Colonic mucosa (tissue), 4 donors: Measurements from ENCODE around the gene IFT27. TPM values are rescaled to one million over a fixed set of nuclear protein-coding genes. Genes with fewer than 3 reads are reported as not detected.

Source experiments
- DNase-seq: peaks from one replicate; pipeline ENCODE4 v3.0.0-alpha.2; 2020
- H3K27ac ChIP-seq: fragments of 200-600 bp; one replicate; pipeline ENCODE4 v1.8.0; 2021
- H3K27me3 ChIP-seq: fragments of 200-600 bp; one replicate; pipeline ENCODE4 v1.8.0; 2021
- H3K36me3 ChIP-seq: fragments of 200-600 bp; one replicate; pipeline ENCODE4 v1.8.0; 2021
- H3K4me1 ChIP-seq: fragments of 200-600 bp; one replicate; pipeline ENCODE4 v1.8.0; 2021; ENCODE audit warnings: mild to moderate bottlenecking
- H3K4me3 ChIP-seq: fragments of 200-600 bp; one replicate; pipeline ENCODE4 v1.8.0; 2021
- H3K9ac ChIP-seq, 2 donors: one replicate each; pipeline ENCODE4 v1.7.0; 2013; ENCODE audit warnings: control low read depth in 2 of 2, low read depth in 2 of 2, low read length in 2 of 2
- H3K9me3 ChIP-seq: fragments of 200-600 bp; one replicate; pipeline ENCODE4 v1.8.0; 2021
- CTCF ChIP-seq: fragments of 200-600 bp; IDR thresholded peaks from one replicate; pipeline ENCODE4 v1.8.0; 2022; ENCODE audit warnings: antibody characterized with exemption, mild to moderate bottlenecking
- intact Hi-C: fragments of 100-400 bp; cut with DNase I; formaldehyde crosslinking; loops from one replicate; pipeline ENCODE4 v1.14.1; 2022
- total RNA-seq, 2 donors: library from RNA; stranded (reverse); fragmentation: NEBNext Ultra II Directional in 1 of 2; extraction: Animal tissue kit (Norgen Biotek cat#: 25700) in 1 of 2; gene quantifications; one replicate each; pipeline ENCODE4 v1.2.1, GENCODE V29; 2021
- donor health status: healthy.
- donor health status: DM: no; HTN: no; CAD: no.
- donor health status: DM: no; HTN: no; CAD: no.

IFT27 gene
- total RNA-seq, 2 donors from 2014 or later = 27.1 to 44.6 TPM

DNA sequence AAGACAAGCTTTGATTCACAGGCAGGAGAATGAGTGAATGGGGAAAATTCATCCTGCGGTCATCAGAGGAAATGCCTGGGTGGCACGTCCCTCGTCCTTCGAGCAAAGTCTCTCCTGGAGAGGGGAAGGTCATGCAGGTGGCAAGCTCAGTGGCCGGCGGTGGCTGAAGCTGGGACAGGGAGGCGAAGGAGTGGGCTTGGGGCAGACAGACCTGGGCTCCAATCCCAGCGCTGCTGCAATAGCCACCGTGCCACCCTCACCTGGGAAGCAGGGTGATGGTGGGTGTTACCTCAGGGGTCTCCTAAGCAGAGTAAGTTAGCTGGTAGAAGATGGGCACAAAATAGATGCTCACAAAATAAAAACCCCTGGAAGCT is 49.9 kb downstream of the IFT27 start:
- Histone ChIP-seq H3K4me1 (no peaks in the 10 kb centered on the region), H3K36me3 (no peaks in the 10 kb centered on the region), H3K27me3 (peaks cover 3% of the 10 kb centered on the region), H3K4me3 (no peak overlapping the region), H3K9ac (no peak overlapping the region), H3K27ac (no peak overlapping the region), H3K9me3 (no peaks in the 10 kb centered on the region)
- TF ChIP-seq CTCF = no peak
- no peak for DNase-seq
- intact Hi-C loops = no loop called here

GRCh38 chr22:36725366-36726006 is 50.4 kb downstream of the IFT27 start:
- no peak for TF ChIP-seq CTCF
- Histone ChIP-seq H3K36me3 (no peaks in the 10 kb centered on the region), H3K4me1 (no peaks in the 10 kb centered on the region), H3K4me3 (no peak overlapping the region), H3K27me3 (peaks cover 3% of the 10 kb centered on the region), H3K9me3 (no peaks in the 10 kb centered on the region), H3K27ac (no peak overlapping the region), H3K9ac (no peak overlapping the region)
- intact Hi-C loops = no loop called here
- no peak for DNase-seq

- no peak for DNase-seq
- intact Hi-C loops = no loop called here
- Histone ChIP-seq H3K36me3 (no peaks in the 10 kb centered on the region), H3K9ac (no peak overlapping the region), H3K27me3 (peaks cover 3% of the 10 kb centered on the region), H3K27ac (no peak overlapping the region), H3K4me3 (no peak overlapping the region), H3K9me3 (no peaks in the 10 kb centered on the region), H3K4me1 (no peaks in the 10 kb centered on the region)
- TF ChIP-seq CTCF = no peak
Observed at GRCh38 chr22:36724836-36725235, 51.1 kb downstream of the IFT27 start.

- no peak for DNase-seq
- intact Hi-C loops = no loop called here
- no peaks in the 10 kb centered on the region for H3K4me1 ChIP-seq
- TF ChIP-seq CTCF = no peak
- H3K4me3 ChIP-seq = no peak overlapping the region
- no peaks in the 10 kb centered on the region for H3K9me3 ChIP-seq
- H3K27me3 ChIP-seq = no peaks in the 10 kb centered on the region
- no peak overlapping the region for H3K9ac ChIP-seq
- no peaks in the 10 kb centered on the region for H3K36me3 ChIP-seq
- H3K27ac ChIP-seq = no peak overlapping the region
Observed at GRCh38 chr22:36722055-36722454, 53.9 kb downstream of the IFT27 start.

DNA sequence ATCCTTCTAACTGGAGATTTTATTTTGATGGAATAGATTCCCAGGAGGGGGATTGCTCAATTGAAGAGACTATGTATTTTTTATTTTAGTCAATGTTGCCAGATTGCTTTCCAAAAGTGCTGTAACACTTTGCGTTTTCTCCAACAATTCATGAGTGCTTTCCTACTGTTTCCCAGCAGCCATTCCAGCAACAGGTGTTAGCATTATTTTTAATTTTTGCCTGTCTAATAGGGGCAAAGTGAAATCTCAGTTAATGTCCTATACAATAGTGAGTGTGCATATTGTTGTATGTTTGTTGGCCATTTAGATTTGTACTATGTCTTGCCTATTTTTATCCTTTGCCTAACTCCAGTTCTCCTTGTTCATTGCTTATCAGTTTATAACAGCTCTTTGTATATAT is 60.3 kb downstream of the IFT27 start:
- DNase-seq = no peak
- no peak for TF ChIP-seq CTCF
- H3K27me3 ChIP-seq = no peaks in the 10 kb centered on the region

More for the DNA sequence above, 60.3 kb downstream of the IFT27 start:
- no peak overlapping the region for H3K9ac ChIP-seq
- no peaks in the 10 kb centered on the region for H3K4me1 ChIP-seq
- no peaks in the 10 kb centered on the region for H3K9me3 ChIP-seq
- intact Hi-C loops = no loop called here
- no peak overlapping the region for H3K4me3 ChIP-seq
- no peaks in the 10 kb centered on the region for H3K36me3 ChIP-seq
- no peak overlapping the region for H3K27ac ChIP-seq
